Lower leg skin (tissue), 4 donors: ENCODE results near the gene NPFFR2. TPM values are rescaled to one million over a fixed set of nuclear protein-coding genes. Genes with fewer than 3 reads are reported as not detected.

Experiments used
- DNase-seq, 2 donors: peaks; one replicate each; pipeline ENCODE4 v3.0.0-alpha.2; 2019; ENCODE audit warnings: low spot score in 2 of 2
- H3K4me3 ChIP-seq: fragments of 200-600 bp; sonication (generic); 2 replicates; pipeline ENCODE4 v1.5.1; 2017; ENCODE audit warnings: mild to moderate bottlenecking, low read depth; ENCODE audit not compliant: poor library complexity, severe bottlenecking
- POLR2A ChIP-seq, 2 donors: fragments of 450-650 bp; IDR thresholded peaks; one replicate each; pipeline ENCODE4 v1.6.1; 2016 to 2017; ENCODE audit warnings: antibody characterized with exemption in 2 of 2, mild to moderate bottlenecking in 1 of 2, moderate library complexity in 1 of 2
- WGBS, 2 donors: methylation state at CpG; one replicate each; pipeline ENCODE4 v1.1.5; 2018; 5-methylcytosine and 5-hydroxymethylcytosine counted together
- intact Hi-C: fragments of 100-400 bp; cut with DNase I; formaldehyde crosslinking; loops from one replicate; pipeline ENCODE4 v1.15.0; 2023; ENCODE audit warnings: low total_unique reads
- total RNA-seq, 4 donors: library from RNA; depleted of rRNA; stranded (reverse); fragments of >200 nt; gene quantifications; one replicate each; pipeline ENCODE4 v1.1.0, GENCODE V29; 2016
- TF ChIP-seq, protein P1 (sequence below), 3 donors: fragments of 450-650 bp; IDR thresholded peaks; one replicate each; pipeline ENCODE4 v1.5.1; 2016; ENCODE audit warnings: antibody characterized with exemption in 3 of 3, mild to moderate bottlenecking in 3 of 3, moderate library complexity in 2 of 3

The NPFFR2 gene
- total RNA-seq, 4 donors from 2014 or later = not detected

DNA sequence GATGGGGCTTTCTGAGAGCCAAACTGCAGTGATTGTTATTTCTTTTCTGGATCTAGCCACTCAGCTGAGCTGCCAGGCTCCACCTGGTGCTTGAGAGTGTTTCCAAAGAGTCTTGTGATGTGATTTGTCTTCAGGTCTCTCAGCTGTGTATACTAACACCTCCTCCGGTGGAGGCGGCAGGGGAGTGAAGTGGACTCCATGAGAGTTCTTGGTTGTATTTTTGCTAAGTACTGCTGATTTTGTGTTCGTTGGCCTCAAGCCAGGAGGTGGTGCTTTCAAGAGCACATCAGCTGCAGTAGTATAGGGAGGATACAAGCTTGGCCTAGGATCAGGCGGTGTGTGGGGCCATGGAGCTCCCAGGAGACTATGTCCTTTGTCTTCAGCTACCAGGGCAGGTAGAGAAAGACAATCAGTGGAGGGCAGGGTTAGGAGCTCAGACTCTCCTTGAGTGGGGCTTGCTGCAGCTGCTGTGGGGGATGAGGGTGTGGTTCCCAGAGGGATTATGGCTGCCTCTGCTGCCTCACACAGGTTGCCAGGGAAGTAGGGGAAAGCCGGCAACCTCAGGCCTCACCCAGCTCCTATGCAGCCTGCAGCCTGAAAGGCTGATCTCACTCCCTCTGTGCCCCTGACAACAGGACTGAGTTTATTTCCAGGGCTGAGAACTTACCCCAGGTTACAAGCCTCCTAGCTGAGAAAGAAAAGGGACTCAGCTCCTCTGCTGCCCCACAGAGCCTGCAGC is 62.4 kb downstream of the NPFFR2 start:
- WGBS, 2 donors = 75 to 76% methylated on average over 5 of the region's 5 CpGs
- intact Hi-C loops = no loop called here
- DNase-seq = no peak
- no peak overlapping the region for H3K4me3 ChIP-seq
- TF ChIP-seq, protein P1, sequence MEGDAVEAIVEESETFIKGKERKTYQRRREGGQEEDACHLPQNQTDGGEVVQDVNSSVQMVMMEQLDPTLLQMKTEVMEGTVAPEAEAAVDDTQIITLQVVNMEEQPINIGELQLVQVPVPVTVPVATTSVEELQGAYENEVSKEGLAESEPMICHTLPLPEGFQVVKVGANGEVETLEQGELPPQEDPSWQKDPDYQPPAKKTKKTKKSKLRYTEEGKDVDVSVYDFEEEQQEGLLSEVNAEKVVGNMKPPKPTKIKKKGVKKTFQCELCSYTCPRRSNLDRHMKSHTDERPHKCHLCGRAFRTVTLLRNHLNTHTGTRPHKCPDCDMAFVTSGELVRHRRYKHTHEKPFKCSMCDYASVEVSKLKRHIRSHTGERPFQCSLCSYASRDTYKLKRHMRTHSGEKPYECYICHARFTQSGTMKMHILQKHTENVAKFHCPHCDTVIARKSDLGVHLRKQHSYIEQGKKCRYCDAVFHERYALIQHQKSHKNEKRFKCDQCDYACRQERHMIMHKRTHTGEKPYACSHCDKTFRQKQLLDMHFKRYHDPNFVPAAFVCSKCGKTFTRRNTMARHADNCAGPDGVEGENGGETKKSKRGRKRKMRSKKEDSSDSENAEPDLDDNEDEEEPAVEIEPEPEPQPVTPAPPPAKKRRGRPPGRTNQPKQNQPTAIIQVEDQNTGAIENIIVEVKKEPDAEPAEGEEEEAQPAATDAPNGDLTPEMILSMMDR (IDR thresholded peaks at IDR 0.05) = no peak
- no peak for TF ChIP-seq POLR2A (IDR thresholded peaks at IDR 0.05)

DNA sequence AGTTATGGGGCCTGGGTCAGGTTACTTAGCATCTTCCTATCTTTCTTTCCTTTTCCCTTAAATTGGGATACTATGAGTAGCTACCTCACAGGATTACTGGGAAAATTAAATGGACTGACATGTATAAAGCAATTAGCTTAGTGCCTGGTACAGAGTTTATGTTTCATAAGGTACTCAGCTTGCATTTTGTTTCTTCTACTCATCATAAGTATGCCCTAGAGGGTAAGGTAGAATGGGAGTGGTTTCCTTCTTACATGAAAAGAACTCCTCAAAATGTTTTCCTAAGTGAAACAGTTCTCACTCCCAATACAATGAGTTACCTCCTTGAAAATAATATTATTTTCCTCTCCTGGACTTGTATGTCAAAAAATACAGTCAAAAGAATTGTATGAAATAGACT is 75.7 kb downstream of the NPFFR2 start:
- TF ChIP-seq POLR2A (IDR thresholded peaks at IDR 0.05) = no peak
- TF ChIP-seq, protein P1 (IDR thresholded peaks at IDR 0.05) = no peak
- intact Hi-C loops = no loop called here
- DNase-seq = no peak
- H3K4me3 ChIP-seq = no peak overlapping the region

DNA sequence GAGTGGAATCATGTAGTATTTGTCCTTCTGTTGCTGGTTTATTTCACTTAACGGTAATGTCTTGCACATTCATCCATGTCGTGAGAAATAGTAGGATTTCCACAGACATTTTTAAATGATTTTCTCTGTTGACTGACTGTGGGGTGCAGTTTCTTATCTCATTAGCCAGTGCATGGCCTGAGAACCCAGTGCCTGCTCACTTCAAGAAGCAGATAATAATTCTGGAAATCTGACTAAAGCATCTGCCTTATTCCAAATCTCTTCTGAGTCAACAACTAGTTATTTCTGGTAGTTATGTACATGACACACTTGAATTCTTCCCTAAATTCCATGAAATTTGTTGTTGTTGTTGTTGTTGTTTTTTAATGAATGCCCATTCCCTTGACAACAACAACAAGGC is 77.6 kb downstream of the NPFFR2 start:
- TF ChIP-seq, protein P1 (IDR thresholded peaks at IDR 0.05) = no peak
- no peak for TF ChIP-seq POLR2A (IDR thresholded peaks at IDR 0.05)
- WGBS, 2 donors = 88% methylated on average over 2 of the region's 2 CpGs
- intact Hi-C loops = no loop called here
- no peak for DNase-seq
- H3K4me3 ChIP-seq = no peak overlapping the region

DNA sequence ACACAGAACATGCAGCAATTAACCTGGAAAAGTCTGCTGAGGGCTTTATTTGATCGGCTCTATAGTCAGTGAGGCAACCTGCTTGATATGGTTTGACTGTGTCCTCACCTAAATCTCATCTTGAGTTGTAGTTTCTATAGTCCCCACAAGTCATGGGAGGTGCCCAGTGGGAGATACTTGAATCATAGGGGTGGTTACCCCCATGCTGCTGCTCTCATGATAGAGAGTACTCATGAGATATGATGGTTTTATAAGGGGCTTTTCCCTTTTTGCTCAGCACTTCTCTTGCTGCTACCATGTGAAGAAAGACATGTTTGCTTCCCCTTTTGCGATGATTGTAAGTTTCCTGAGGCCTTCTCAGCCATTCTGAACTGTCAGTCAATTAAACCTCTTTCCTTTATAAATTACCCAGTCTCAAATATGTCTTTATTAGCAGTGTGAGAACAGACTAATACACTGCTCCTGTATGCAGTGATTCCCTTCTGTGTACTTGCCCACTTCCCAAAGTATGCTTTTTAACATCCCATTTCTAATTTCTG is 78.2 kb downstream of the NPFFR2 start:
- WGBS, 2 donors = 78 to 82% methylated on average over 2 of the region's 2 CpGs

DNA sequence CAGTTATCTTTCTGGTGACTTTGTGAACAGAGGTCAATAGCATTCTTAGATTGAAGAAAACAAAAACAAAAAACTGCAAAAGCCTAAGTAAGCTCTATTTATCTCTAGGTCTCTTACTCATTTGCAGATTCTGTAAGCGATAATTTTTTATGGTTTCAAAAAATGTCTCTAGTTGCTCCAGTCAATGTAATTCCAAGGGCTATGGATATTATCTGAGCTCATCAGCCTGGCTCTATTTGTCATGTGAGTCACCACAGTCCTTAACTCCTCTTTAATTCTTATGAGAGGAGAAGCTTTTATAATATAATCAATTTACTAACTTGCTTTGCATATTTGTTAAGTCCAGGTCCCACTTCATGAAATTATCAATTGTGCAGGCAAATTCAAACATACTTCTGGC is 79.1 kb downstream of the NPFFR2 start:
- intact Hi-C loops = no loop called here
- no peak overlapping the region for H3K4me3 ChIP-seq
- WGBS, 2 donors = 92 to 97% methylated on average over 1 of the region's 1 CpG
- TF ChIP-seq, protein P1 (IDR thresholded peaks at IDR 0.05) = no peak
- TF ChIP-seq POLR2A (IDR thresholded peaks at IDR 0.05) = no peak
- DNase-seq = no peak

More for the DNA sequence above, 78.2 kb downstream of the NPFFR2 start:
- TF ChIP-seq POLR2A (IDR thresholded peaks at IDR 0.05) = no peak
- TF ChIP-seq, protein P1 (IDR thresholded peaks at IDR 0.05) = no peak
- no peak for DNase-seq
- no peak overlapping the region for H3K4me3 ChIP-seq
- intact Hi-C loops = no loop called here

DNA sequence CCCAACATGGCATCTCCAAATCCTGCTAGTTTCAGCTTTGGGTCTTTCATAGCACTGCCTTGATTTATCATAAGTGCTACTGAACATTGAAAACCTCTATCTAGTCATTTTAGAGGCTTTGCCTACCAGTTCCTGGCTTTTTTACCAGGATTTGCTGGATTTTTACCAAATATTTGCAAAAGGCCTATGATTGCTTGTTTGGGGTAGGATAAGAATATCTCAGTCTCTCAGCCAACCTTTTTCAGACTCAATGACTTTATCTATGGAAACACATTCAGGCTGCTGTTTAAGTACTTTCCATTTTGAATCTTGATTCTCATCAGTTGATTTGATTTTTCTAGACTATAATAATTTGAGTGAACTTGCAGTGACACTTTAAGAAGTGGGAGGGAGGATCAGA is 80.1 kb downstream of the NPFFR2 start:
- H3K4me3 ChIP-seq = no peak overlapping the region
- TF ChIP-seq, protein P1 (IDR thresholded peaks at IDR 0.05) = no peak
- no peak for TF ChIP-seq POLR2A (IDR thresholded peaks at IDR 0.05)
- intact Hi-C loops = no loop called here
- no peak for DNase-seq
